ENCODE data around the gene RPN1.
"Not testable (repeated sequence)": the region's sequence is repeated elsewhere in the genome, so short reads cannot be mapped to it uniquely, and the experiment has no call there.

Gene RPN1

DNA sequence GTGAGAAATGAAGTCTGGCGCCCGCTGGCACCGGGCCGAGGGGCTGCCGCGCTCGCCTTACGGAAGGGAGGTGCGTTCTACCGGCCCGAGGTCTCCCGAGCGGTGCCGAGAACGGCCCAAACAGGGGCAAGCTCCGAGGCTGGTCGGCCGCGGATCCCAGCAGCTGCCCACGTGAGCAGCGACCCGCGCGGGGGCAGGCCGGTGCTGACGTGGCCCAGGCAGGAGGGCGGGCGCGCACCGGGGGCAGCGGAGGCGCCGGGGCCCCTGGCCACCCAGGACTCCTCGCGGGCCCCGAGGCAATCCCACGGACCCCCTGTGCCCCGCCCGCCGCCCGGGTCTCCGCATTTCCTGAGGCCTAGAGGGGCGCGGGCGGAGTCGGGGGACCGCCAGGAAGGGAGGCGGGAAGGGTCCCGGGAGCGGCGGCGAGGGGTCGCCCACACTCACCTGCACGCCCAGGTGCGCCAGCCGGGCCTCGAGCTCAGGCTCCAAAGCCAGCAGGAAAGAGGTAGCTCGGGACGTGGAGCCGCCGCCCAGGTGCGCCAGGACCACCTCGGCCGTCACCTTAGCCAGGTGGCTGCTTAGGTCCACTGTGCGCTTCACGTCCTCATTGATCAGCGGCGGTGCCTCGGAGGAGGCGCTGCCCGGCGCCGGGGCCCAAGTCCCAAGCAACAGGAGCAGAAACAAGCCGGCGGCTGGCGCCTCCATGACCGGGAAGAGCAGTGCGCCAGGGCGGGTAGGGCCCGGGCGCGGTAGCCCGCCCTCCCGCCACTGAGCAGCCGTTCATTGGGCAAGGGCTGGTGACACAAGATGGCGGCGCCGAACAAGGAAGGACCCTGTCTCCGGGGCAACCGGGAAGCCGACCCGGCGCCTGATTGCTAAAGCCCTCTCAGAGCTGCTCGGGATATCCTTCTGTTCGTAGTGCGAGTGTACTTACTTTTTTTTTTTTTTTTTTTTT, at the start of gene RPN1:
TSS of gene RPN1 (minus strand) at position 723 of the 955 bp plus-strand sequence. CDS start at position 705, 18 bp downstream.
- peak; percentile 83 to 86 (median 83) for DNase-seq (ENCODE audit: low read depth in 2 of 3, low spot score in 2 of 3)

DNA sequence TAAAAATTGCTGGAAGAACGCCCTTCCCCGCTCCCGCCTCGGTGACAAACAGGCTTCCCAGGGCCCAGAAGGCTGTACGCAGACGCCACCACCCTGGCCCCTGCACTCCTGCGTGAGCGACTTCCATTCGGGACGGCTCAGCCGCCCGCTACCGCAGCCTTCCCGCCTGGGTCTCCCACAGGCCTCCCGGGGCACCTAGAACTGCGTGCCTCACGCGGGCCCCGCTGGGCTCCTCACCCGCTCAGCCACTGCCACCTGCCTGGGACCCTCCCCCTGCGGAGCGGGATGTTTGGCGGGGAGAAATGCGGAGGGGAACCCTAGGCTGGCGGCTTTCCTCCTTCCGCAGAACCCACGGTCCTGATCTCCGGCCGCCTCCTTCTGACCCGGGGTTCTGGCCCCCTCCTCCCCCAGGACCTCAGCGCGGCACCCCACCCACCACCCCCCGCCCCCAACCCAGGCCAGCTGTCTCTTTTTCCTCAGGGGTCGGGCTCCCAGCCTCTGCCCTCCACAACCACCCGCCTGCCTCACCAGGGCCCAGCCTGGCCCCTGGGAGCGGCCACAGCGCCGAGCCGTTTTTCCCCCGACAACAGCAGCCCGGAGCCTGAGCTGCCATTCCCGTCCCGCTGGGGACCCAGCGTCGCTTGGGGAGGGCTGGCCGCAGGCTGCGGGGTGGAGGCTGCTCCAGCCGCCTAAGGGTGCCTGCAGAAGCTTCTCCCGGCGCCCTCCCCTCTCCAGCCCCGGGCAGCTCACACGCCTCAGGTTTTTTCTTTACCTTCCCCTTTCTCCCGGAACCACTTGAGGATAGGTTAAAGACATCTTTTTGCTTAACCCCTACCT, 47.8 kb upstream of the RPN1 start:
- DNase-seq (ENCODE audit: low read depth in 2 of 3, low spot score in 2 of 3) = peak in 1 of 3 experiments; percentile 10

DNA sequence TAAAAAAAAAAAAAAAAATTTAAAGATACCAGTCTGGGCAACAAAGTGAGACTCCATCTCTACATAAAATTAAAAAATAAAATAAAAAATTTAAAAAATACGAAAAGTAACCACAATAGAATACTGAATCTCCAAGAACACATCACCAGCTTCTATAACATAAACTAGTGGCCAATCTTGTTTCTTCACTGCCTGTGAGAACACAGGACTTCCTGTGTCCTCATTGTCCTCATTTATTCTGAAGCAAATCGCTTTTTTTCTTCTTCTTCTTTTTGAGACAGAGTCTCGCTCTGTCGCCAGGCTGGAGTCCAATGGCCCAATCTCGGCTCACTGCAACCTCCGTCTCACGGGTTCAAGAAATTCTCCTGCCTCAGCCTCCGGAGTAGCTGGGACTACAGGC, 46.7 kb upstream of the RPN1 start:
- no peak for DNase-seq (ENCODE audit: low read depth in 2 of 3, low spot score in 2 of 3)

DNA sequence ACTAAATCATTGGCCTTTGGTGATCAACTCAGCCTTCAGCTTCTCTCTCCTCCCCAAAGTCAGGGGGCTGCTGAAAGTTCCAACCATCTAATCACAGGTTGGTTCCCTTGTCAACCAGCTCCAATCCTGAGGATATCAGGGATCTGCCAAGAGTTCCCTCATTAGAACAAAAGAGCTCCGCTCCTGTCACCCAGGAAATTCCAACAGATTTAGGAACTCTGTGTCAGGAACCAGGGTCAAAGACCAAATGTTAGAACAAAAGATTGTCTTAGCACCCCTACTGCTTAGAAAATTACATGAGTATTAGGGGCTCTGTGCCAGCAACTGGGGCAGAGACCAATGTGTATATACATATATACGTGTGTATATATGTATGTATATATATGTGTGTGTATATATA, 43.1 kb upstream of the RPN1 start:
- no peak for DNase-seq (ENCODE audit: low read depth in 2 of 3, low spot score in 2 of 3)

DNA sequence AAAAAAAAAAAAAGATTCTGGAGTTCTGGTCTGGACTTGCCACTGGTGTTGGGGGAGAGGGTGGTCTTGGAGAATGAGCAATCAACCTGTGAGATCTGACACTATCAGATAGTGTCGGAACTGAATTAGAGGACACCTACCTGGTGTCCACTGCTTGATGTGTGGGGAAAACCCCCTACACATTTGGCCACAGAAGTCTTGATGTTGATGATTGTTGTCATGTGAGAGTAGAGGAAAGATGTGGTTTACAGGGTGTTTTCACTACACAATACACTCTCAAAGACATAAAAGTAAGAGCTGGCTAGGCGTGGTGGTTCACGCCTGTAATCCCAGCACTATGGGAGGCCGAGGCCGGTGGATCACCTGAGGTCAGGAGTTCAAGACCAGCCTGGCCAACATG, 38.4 kb upstream of the RPN1 start:
- no peak for DNase-seq (ENCODE audit: low read depth in 2 of 3, low spot score in 2 of 3)

DNA sequence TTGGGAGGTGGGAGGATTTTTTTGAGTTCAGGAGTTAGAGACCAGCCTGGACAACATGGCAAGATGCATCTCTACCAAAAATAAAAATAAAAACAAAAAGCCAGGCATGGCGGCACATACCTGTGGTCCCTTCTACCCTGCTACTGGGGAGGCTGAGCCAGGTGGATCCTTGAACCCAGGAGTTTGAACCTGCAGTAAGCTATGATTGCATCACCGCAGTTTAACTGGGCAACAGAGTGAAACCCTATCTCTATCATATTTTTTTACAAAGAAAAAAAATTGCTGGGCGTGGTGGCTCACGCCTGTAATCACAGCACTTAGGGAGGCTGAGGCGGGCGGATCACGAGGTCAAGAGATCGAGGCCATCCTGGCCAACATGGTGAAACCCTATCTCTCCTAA, 35.8 kb upstream of the RPN1 start:
- DNase-seq (ENCODE audit: low read depth in 2 of 3, low spot score in 2 of 3) = no peak

DNA sequence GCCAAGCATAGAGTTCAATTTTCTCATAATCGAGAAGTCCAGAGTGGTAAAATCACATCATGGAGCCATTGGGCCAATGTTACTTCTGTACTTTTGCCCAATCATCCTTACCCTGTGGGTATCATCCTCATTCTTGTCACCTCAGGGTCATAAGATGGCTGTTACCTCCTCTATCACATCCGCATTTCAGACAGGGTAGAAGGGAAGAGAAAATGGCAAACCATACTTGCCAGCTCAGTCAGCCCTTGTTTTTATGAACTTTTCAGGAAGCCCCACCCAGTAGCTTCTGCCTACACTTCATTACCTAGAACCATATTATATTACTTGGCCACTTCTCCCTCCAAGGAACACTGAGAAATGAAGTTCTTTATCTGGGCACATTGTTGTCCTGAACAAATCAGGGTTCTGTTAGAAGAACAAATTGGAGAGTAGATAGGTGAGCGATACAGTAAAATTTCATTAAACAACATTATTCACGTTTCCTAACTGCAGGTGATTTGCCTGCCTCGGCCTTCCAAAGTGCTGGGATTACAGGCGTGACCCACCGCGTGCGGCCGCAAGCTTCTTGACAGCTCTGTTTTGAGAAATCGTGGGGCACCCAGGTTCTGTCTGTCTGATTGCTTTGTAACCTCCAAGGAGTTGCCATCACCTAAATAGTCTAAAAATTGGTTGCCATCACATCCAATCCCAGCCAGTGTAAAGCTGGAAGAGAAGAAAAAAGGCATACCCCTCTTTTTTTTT, 34.5 kb upstream of the RPN1 start:
- no peak for DNase-seq (ENCODE audit: low read depth in 2 of 3, low spot score in 2 of 3)

DNA sequence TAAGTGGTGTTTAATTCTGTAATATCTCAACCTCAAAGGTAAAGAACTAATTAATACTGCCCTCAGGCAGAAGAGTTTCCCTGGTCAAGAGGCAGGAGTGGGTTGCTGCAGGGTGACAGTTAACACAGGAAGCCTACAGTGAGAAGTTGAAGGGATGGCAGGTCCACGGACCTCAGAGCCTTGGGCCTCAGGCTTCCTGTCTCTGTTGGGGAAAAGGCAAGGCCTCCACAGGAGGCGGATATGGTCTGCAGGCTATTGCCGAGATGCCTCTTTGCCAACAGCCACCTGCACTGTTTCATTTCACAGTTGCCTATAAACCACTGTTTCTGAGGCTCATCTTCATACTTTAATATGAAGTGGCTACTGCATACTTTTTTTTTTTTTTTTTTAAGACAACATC, 33.3 kb upstream of the RPN1 start:
- no peak for DNase-seq (ENCODE audit: low read depth in 2 of 3, low spot score in 2 of 3)

DNA sequence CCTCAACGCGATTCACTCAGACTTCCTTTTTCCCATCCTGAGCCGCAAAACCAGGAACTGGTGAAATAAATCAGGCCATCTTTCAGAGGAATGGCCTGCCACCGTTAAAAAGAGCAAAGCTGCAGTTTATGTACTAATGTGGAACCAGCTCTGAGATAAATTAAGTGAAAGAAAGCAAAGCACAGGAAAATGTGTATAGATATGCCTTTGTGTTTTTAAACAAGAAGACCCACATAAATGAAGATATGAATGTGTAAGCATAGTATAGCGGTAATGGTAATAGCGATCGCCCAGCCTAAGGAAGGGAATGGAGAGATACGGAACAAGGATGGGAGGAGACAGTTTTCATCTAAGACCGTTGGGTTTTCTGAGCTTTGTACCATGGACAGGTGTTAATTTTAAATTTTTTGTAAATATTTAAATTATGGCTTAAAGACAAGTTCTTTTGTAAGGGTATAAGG, 30.8 kb upstream of the RPN1 start:
- no peak for DNase-seq (ENCODE audit: low read depth in 2 of 3, low spot score in 2 of 3)

DNA sequence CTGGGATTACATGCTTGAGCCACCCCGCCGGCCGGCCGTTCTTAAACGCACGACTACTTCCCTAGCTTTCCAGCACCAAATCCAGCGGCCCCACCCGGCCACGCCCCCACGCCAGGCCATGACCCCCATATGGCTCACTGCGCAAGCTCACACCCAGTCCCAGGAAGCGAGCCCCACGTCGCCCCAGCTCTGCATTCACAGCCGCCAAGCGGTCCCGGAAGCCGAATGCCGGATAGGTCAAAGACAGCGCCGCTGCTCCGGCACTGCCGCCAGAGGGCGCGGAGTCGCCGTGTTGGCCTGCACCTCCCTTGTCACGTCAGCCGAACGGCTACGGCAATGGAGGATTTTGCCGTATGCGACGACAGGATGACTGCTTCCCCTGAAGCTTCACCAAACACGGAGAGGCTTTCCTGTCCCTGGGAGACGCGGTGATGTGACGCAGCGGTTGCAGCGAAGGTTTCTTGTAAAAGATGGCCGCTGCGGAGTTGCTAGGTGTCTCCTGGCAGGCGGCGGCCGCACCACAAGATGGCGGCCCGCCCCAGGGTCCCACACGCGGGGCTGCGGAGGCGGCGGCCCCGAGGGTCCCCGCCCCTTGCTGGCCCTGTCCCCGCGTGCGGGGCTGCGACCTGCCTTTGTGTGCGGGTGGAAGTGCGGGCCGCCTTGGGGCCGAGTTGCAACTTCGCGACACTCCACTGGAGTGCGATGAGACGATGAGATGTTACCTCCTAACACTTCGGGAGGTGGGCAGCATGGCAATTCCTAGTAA, 30.2 kb upstream of the RPN1 start:
- DNase-seq (ENCODE audit: low read depth in 2 of 3, low spot score in 2 of 3) = peak; percentile 83 to 94 (median 88)

DNA sequence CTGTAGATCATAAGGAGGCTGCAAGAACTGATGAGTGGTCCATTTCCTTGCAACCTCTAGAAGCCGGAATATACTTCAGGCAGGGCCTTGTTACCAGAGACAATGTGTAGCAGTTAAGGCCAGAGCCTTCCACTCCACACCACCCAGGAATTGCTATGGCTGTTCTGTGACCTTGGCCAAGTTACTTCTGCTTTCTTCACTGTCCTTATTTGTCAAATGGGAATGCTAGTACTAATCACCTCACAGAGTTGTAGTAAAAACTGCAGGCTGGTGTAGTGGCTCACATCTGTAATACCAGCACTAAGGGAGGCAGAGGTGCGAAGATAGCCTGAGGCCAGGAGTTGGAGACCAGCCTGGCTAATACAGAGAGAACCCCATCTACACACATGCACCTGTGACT, 28.7 kb upstream of the RPN1 start:
- DNase-seq (ENCODE audit: low read depth in 2 of 3, low spot score in 2 of 3) = no peak

DNA sequence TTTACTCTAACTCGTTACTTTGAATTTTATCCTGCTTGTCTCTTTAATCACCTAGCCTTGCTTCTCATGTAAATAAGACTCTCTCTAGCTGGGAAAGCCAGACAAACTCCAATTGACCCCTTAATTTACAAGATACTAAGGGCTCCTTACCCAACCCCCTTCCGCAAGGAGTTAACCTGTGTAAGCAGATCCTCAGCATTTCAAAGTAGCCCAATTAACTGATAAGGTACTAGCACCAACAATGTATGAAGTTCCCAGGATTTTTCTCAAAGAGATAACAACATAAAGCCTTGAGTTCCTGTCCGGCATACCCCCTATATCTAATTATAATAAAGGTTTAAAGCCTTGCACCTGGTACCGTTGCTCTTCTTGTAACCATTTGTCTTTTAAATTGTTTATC, 25.2 kb upstream of the RPN1 start:
- DNase-seq (ENCODE audit: low read depth in 2 of 3, low spot score in 2 of 3) = not testable (repeated sequence)

DNA sequence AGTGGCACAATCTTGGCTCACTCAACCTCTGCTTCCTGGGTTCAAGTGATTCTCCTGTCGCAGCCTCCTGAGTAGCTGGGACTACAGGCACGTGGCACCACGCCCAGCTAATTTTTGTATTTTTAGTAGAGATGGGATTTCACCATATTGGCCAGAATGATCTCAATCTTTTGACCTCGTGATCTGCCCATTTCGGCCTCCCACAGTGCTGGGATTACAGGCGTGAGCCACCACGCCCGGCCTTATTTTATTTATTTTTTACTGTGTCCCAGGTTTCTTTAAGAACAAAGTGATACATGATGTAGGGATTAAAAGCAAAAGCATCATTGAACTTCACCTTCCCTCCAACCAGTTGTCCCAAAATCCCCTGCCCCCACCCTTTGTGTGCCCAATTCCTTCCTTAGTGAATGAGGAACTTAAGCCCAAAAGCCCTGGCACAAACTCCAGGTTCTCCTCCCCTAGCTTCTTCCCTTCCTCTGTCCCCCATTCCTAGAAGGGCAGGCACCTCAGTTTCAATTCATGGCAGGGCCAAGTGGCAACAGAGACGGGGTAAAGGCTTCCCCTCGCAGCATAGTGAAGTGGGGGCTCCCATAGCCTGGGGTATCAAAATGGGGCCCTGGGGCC, 23.7 kb upstream of the RPN1 start:
- no peak for DNase-seq (ENCODE audit: low read depth in 2 of 3, low spot score in 2 of 3)

DNA sequence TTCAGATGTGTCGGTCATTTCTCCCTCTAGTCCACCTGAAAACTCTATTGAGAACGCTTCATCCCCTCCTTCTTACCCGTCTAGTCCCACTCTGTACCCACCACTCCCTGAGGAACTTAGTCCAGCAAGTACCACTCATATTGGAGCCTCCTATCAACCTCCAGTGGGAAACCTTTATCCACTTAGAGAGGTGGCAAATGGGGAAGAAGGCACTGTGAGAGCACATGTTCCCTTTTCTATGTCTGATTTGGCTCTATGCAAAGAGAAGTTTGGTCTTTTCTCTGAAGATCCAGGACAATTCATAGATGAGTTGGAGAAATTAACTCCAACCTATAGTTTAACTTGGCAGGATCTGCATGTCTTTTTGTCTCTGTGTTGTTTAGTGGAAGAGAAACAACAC, 17.0 kb upstream of the RPN1 start:
- DNase-seq (ENCODE audit: low read depth in 2 of 3, low spot score in 2 of 3) = no peak

DNA sequence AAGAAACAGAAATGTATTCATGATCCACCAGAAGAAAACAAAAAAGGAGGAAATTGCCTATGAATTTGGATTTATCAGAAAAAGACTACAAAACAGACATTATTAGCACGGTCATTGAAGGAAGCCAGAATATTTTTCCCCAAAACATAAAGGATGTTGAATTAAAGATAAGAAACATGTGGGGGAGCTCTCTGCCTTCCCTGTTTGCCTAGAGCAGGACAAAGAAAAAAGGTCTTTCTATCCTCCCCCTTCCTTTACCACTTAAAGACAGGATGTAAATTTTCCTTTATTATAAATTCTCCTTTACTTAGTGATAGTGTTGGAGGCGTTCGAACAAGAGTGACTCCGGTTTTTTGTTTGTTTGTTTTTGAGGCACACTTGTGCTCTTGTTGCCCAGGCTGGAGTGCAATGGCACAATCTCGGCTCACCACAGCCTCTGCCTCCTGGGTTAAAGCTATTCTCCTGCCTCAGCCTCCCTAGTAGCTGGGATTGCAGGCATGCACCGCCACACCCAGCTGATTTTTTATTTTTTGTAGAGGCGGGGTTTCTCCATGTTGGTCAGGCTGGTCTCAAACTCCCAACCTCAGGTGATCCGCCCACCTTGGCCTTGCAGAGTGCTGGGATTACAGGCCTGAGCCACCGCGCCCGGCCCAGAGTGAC, 14.9 kb upstream of the RPN1 start:
- DNase-seq (ENCODE audit: low read depth in 2 of 3, low spot score in 2 of 3) = no peak

DNA sequence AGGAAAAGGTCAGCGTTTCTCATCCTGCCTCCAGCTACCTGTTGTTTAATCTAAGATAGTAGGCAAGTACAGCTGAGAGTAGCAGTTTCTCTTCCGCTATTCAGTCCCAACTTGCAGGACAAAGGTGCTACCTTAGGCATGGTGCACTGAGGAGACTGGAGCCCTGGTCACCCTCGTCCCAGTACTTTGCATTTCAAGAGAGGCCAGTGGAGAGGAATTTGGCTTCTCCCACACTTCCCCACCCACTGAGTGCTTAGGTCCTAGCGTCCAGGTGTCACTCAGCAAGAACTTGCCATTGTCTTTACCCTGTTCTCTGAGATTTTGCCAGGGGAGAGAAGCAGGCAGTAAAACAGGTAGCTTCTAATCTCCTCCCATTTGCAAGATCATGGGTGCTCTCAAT, 12.5 kb upstream of the RPN1 start:
- no peak for DNase-seq (ENCODE audit: low read depth in 2 of 3, low spot score in 2 of 3)

DNA sequence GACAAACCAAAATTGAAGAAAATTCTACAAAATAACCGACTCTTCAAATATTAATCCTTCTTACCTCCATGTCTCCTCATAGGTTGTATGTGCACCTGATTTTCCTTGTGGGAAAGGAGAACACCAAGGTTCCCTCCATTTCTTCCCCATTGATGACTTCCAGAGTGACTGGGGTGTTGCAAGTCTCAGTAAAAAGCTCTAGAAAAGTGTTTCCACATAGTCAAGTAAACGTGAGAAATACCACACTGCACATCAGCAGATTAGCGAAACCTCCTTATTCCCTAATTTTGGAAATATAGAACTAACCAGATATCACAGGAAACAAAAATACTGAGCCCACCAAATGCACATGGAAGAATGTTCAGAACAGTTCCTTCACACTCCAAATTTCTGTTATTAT, 4.9 kb upstream of the RPN1 start:
- DNase-seq (ENCODE audit: low read depth in 2 of 3, low spot score in 2 of 3) = no peak

DNA sequence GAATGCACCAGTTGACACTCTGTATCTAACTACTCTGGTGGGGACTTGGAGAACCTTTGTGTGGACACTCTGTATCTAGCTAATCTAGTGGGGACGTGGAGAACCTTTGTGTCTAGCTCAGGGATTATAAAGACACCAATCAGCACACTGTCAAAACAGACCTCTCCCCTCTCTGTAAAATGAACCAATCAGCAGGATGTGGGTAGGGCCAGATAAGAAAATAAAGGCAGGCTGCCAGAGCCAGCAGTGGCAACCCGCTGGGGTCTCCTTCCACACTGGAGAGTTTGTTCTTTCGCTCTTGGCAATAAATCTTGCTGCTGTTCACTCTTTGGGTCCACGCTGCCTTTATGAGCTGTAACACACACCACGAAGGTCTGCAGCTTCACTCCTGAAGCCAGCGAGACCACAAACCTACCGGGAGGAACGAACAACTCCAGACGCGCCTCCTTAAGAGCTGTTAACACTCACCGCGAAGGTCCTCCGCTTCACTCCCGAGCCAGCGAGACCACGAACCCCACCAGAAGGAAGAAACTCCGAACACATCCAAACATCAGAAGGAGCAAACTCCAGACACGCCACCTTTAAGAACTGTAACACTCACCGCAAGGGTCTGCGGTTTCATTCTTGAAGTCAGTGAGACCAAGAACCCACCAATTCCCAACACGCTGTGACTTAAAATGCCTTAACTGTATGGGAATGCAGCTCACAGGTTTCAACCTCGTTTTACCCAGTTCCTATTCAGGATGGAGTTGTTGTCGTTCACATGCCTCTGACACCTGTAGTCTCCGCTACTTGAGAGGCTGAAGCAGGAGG, 3.6 kb upstream of the RPN1 start:
- not testable (repeated sequence) for DNase-seq (ENCODE audit: low read depth in 2 of 3, low spot score in 2 of 3)

All from activated CD8-positive, alpha-beta memory T cell treated with anti-CD3 and anti-CD28 coated beads for 48 hours (primary cell).